ENCODE measurements around the gene NEK4.

GRCh38 chr3:52775877-52776276 lies 5.1 kb upstream of the NEK4 start:
- TF ChIP-seq, protein P1, sequence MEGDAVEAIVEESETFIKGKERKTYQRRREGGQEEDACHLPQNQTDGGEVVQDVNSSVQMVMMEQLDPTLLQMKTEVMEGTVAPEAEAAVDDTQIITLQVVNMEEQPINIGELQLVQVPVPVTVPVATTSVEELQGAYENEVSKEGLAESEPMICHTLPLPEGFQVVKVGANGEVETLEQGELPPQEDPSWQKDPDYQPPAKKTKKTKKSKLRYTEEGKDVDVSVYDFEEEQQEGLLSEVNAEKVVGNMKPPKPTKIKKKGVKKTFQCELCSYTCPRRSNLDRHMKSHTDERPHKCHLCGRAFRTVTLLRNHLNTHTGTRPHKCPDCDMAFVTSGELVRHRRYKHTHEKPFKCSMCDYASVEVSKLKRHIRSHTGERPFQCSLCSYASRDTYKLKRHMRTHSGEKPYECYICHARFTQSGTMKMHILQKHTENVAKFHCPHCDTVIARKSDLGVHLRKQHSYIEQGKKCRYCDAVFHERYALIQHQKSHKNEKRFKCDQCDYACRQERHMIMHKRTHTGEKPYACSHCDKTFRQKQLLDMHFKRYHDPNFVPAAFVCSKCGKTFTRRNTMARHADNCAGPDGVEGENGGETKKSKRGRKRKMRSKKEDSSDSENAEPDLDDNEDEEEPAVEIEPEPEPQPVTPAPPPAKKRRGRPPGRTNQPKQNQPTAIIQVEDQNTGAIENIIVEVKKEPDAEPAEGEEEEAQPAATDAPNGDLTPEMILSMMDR (IDR thresholded peaks at IDR 0.05; ENCODE audit: low read length), result no peak
- no peak for TF ChIP-seq EZH2 (optimal IDR thresholded peaks at IDR 0.05; ENCODE audit: low read depth, low read length)
- TF ChIP-seq EZH2phosphoT487 (IDR thresholded peaks at IDR 0.05; ENCODE audit: low read length), result no peak

All from MM.1S (cell line).